HG03060 (cell line): ENCODE results near the gene NPAS3.
"Not testable (repeated sequence)": the region's sequence is repeated elsewhere in the genome, so short reads cannot be mapped to it uniquely, and the experiment has no call there.

ENCODE experiments used
- ATAC-seq: cut with Tn5 transposase; IDR thresholded peaks from one replicate; pipeline ENCODE4 v1.9.1; 2021; ENCODE audit warnings: low read depth, moderate number of reproducible peaks; ENCODE audit not compliant: unreplicated experiment

The NPAS3 gene

GRCh38 chr14:33065634-33066033, 127.0 kb downstream of the NPAS3 start:
- ATAC-seq: no peak

GRCh38 chr14:33068040-33068439, 129.4 kb downstream of the NPAS3 start:
- ATAC-seq: no peak

- no peak for ATAC-seq
Observed at GRCh38 chr14:33068626-33069025, 129.9 kb downstream of the NPAS3 start.

- ATAC-seq: no peak
Observed at GRCh38 chr14:33070475-33070874, 131.8 kb downstream of the NPAS3 start.

- ATAC-seq: no peak
Observed at GRCh38 chr14:33073023-33073422, 134.3 kb downstream of the NPAS3 start.

GRCh38 chr14:33081259-33081658, 142.6 kb downstream of the NPAS3 start:
- no peak for ATAC-seq

GRCh38 chr14:33085799-33086198, 147.1 kb downstream of the NPAS3 start:
- no peak for ATAC-seq

GRCh38 chr14:33088274-33088673, 149.6 kb downstream of the NPAS3 start:
- ATAC-seq: not testable (repeated sequence)

GRCh38 chr14:33098016-33098415, 159.3 kb downstream of the NPAS3 start:
- no peak for ATAC-seq

GRCh38 chr14:33103489-33103888, 164.8 kb downstream of the NPAS3 start:
- no peak for ATAC-seq

- ATAC-seq: no peak
Observed at GRCh38 chr14:33103966-33104365, 165.3 kb downstream of the NPAS3 start.

- no peak for ATAC-seq
Observed at GRCh38 chr14:33110737-33111443, 172.2 kb downstream of the NPAS3 start.

GRCh38 chr14:33114331-33114730, 175.7 kb downstream of the NPAS3 start:
- no peak for ATAC-seq

GRCh38 chr14:33118668-33119067, 180.0 kb downstream of the NPAS3 start:
- no peak for ATAC-seq

GRCh38 chr14:33120341-33120740, 181.7 kb downstream of the NPAS3 start:
- no peak for ATAC-seq

GRCh38 chr14:33120966-33121365, 182.3 kb downstream of the NPAS3 start:
- no peak for ATAC-seq

GRCh38 chr14:33123281-33123680, 184.6 kb downstream of the NPAS3 start:
- ATAC-seq: no peak

GRCh38 chr14:33126433-33126832, 187.8 kb downstream of the NPAS3 start:
- ATAC-seq: no peak

GRCh38 chr14:33127531-33127930, 188.9 kb downstream of the NPAS3 start:
- ATAC-seq: no peak

GRCh38 chr14:33131801-33132200, 193.1 kb downstream of the NPAS3 start:
- ATAC-seq: no peak

GRCh38 chr14:33134162-33134561, 195.5 kb downstream of the NPAS3 start:
- ATAC-seq: no peak

- ATAC-seq: no peak
Observed at GRCh38 chr14:33134975-33135374, 196.3 kb downstream of the NPAS3 start.
